HG03521 (cell line): ENCODE measurements around the gene ATF6.
"Not testable (repeated sequence)": the region's sequence is repeated elsewhere in the genome, so short reads cannot be mapped to it uniquely, and the experiment has no call there.

Experiments
- ATAC-seq: cut with Tn5 transposase; IDR thresholded peaks from one replicate; pipeline ENCODE4 v1.9.1; 2021; ENCODE audit warnings: mild to moderate bottlenecking, moderate library complexity; ENCODE audit not compliant: unreplicated experiment

ATF6 gene

GRCh38 chr1:161825831-161826230 lies 59.7 kb downstream of the ATF6 start:
- ATAC-seq = no peak

- no peak for ATAC-seq
Observed at GRCh38 chr1:161826478-161826877, 60.4 kb downstream of the ATF6 start.

GRCh38 chr1:161827786-161828185 lies 61.7 kb downstream of the ATF6 start:
- no peak for ATAC-seq

GRCh38 chr1:161832299-161832907 lies 66.3 kb downstream of the ATF6 start:
- ATAC-seq = not testable (repeated sequence)

DNA sequence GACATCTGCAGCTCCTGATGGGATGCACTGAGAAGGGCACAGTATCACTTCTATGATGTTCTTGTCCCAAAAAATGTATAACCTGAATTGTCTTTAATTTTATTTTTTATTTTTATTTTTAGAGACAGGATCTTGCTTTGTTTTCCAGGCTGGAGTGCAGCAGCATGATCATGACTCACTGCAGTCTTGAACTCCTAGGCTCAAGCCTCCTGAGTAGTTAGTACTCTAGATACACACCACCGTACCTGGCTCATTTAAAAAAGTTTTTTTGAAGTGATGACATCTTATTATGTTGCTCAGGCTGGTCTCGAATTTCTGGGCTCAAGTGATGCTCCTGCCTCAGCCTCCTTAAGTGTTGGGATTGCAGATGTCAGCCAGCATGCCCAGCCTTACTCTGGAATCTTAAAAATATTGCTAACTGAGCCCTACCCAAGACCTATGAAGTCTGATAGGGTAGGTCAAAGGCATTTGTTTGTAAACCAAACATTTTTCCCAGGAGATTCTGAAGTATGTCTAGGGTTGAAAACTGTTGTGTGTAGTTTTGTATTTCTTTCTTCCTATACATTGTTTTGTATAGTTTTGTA lies 68.9 kb downstream of the ATF6 start:
- ATAC-seq = no peak

DNA sequence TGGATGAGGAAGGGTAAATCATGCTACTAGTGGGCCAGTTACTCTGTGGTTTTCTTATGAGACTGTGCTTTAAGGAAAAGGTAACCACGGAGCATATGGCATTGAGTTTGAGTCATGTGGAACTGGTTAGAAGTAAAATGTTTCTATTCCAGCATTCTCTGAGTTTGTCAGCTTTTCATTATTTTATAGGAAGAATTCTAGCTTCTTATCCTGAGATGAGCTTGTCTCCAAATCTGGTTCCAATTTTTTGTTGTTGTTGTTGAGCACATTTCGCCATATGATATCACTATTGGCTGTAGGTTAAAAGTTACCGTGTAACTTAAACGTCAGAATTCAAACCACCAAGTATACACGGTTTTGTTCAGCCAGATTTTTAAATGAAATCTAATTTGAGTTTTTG lies 69.9 kb downstream of the ATF6 start:
- no peak for ATAC-seq

GRCh38 chr1:161838362-161838761 lies 72.2 kb downstream of the ATF6 start:
- ATAC-seq = no peak

- no peak for ATAC-seq
Observed at GRCh38 chr1:161838885-161839284, 72.8 kb downstream of the ATF6 start.

DNA sequence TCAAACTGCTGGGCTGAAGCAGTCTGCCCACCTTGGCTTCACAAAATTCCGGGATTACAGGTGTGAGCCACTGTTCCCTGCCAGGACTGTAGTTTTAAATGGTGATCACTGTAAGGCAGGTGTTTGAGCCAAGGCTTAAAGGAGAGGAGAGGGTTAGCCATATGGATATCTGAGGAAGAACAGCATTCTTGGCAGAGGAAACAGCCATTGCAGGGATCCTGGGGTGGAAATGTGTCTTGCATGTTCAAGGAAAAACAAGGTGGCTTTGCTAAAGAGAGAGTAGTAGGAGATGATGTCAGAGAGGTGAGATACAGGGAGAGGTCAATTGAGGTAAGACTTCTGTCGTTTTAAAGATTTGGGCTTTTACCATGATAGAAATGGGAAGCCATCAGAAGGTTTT lies 73.5 kb downstream of the ATF6 start:
- no peak for ATAC-seq

GRCh38 chr1:161840363-161840762 lies 74.2 kb downstream of the ATF6 start:
- ATAC-seq = no peak

DNA sequence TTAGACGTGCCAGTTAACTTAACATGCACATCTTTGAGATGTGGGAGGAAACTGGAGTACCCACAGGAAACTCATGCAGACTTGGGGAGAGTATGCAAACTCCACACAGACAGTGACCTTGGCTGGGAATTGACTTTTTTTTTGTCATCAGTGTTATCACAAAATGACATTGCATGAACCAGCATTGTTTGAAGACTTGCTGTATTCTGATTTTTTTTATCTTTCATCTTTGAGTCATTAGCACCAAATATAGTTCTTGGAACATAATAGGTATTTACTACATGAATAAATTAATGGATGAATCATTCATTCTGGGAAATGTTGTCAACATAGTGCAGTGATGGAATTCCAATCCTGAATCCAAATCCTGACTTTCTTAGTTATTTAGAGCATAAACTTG lies 77.0 kb downstream of the ATF6 start:
- no peak for ATAC-seq

DNA sequence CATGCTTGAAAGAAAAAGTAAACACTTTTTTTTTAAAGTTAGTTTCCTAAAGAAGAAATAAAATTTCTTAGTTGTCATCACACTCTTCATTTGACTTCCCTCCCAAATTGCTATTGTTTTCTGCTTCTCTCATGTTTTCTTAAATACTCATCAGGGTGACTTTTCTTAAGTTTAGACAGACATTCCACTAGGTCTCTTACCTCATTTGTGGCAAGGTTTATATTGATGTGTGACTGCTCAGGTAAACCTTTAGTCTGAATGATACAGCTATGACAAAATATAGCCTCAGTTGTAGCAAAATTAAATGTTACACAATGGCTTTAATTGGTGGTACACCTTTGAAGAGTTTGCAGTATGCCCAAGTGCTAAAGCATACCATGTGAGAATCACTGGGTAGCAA lies 78.6 kb downstream of the ATF6 start:
- no peak for ATAC-seq

GRCh38 chr1:161848676-161849075 lies 82.6 kb downstream of the ATF6 start:
- no peak for ATAC-seq

GRCh38 chr1:161849518-161849917 lies 83.4 kb downstream of the ATF6 start:
- ATAC-seq = no peak

DNA sequence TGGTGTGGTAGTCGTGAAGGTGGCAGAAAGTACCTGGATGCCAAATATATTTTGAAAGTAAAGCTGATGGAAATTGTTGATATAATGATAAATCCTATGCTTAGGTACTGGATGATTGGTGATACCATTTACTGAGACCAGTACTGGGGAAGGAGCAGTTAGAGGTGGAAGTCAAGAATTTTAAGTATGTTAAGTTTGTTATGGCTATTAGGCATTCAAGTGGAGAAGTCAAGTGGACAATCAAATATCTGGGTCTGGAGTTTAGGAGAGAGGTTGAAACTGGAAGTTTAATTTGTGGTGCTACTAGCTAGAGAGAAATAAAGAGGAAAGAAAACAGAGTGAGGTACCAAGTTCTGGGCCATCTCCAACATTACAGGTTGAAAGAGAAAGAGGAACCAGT lies 89.1 kb downstream of the ATF6 start:
- ATAC-seq = no peak

- no peak for ATAC-seq
Observed at GRCh38 chr1:161858271-161858670, 92.2 kb downstream of the ATF6 start.

- no peak for ATAC-seq
Observed at GRCh38 chr1:161863549-161863948, 97.4 kb downstream of the ATF6 start.

DNA sequence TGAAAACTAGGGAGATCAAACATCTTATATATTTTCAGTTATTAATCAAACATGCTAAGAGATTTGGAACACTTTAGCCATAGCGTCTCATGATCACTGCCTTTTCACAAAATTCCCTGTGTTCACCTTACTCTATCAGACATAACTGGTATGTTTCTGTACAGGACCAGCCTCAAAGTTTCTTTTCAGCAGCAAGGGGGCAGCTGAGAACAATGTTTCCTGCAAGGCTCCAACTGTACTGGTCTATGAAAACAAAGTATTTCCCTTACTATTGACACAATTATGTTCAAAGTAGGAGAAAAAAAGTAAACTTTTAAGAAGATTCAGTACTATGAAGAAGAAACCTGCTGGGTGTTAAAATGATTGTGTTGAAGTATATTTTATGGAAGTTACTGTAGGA lies 98.5 kb downstream of the ATF6 start:
- no peak for ATAC-seq

DNA sequence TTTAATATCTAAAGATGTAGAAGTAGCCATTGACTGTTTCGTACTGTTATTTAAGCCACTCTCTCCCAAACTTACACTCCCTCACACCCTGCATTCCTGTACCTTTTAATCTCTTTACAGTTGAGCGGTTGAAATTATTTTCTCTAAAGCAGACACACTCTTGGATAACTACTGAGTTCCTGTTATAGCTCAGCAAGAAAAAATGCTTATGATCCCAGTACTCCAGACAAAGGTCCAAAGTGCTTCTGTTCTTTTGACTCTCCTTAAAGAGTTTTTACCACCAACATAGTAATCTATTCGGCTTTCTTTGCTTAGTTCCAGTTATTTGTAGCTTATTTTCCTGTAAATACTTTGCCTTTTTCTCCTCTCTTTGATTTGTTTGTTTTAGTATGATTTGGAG lies 100.1 kb downstream of the ATF6 start:
- no peak for ATAC-seq

- ATAC-seq = no peak
Observed at GRCh38 chr1:161868832-161869231, 102.7 kb downstream of the ATF6 start.

GRCh38 chr1:161869291-161869690 lies 103.2 kb downstream of the ATF6 start:
- ATAC-seq = no peak

DNA sequence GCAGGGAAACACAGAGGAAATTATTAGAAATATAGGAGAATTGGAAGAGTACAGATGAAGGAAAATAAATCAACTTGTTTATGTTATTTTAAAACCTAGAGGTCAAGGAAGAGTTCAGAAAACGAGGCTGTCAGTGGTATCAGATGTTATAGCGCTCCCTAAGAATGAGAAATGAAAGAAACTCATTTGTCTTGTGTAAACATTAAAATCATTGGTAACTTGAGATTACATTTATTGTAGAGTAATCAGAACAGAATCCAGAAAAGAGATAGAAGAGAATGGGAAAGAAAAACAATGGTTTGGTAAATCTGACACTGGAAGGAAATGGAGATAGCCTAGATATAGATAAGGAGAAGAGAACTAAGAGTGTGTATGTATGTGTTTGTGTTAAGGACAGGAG lies 106.4 kb downstream of the ATF6 start:
- no peak for ATAC-seq

DNA sequence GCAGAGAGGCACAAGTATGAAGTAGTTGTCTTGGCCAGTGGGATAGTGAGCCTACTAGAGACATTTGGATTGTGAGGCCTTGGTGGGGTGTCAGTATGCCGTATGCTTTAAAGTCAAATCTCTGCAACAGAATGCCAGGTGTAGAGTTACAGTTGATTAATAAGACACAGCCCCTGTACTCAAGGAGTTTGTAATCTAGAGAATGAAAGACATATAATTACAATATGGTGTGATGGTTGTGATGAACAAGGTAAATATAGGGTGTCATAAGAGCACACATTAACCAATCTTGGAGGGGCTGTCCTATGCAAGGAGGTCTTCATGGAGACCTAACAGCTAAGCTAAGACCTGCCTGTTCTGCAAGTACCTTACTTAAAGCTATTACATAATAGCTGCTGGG lies 113.1 kb downstream of the ATF6 start:
- ATAC-seq = no peak
